ENCODE data around the gene PGLYRP4.
A peak's percentile ranks its signal among the peaks of the same experiment; 100 is the strongest.
"Not testable (repeated sequence)": the region's sequence is repeated elsewhere in the genome, so short reads cannot be mapped to it uniquely, and the experiment has no call there.

Gene PGLYRP4

GRCh38 chr1:153355445-153356071, 6.9 kb upstream of the PGLYRP4 start:
- DNase-seq, result peak; percentile 64

GRCh38 chr1:153354515-153355193, 6.0 kb upstream of the PGLYRP4 start:
- DNase-seq, result no peak

- no peak for DNase-seq
Observed at GRCh38 chr1:153353226-153353947, 4.7 kb upstream of the PGLYRP4 start.

- peak; percentile 75 for DNase-seq
Observed at GRCh38 chr1:153352523-153352922, 3.9 kb upstream of the PGLYRP4 start.

GRCh38 chr1:153350321-153350957, 1.8 kb upstream of the PGLYRP4 start:
- DNase-seq, result no peak

- no peak for DNase-seq
Observed at GRCh38 chr1:153349363-153350320, 1.0 kb upstream of the PGLYRP4 start.

GRCh38 chr1:153347856-153348255, 785 bp downstream of the PGLYRP4 start:
- DNase-seq, result no peak

- DNase-seq, result not testable (repeated sequence)
Observed at GRCh38 chr1:153347049-153347448, 1.6 kb downstream of the PGLYRP4 start.

GRCh38 chr1:153346077-153346723, 2.4 kb downstream of the PGLYRP4 start:
- DNase-seq, result no peak

GRCh38 chr1:153345187-153346076, 3.2 kb downstream of the PGLYRP4 start:
- no peak for DNase-seq

GRCh38 chr1:153344718-153345025, 4.0 kb downstream of the PGLYRP4 start:
- DNase-seq, result no peak

GRCh38 chr1:153343811-153344717, 4.6 kb downstream of the PGLYRP4 start:
- DNase-seq, result no peak

GRCh38 chr1:153343040-153343681, 5.5 kb downstream of the PGLYRP4 start:
- no peak for DNase-seq

GRCh38 chr1:153342178-153342577, 6.5 kb downstream of the PGLYRP4 start:
- DNase-seq, result no peak

- DNase-seq, result no peak
Observed at GRCh38 chr1:153341431-153341934, 7.2 kb downstream of the PGLYRP4 start.

GRCh38 chr1:153340356-153340755, 8.3 kb downstream of the PGLYRP4 start:
- no peak for DNase-seq

- DNase-seq, result no peak
Observed at GRCh38 chr1:153339802-153340201, 8.8 kb downstream of the PGLYRP4 start.

GRCh38 chr1:153337980-153338853, 10.4 kb downstream of the PGLYRP4 start:
- DNase-seq, result no peak

All from activated CD4-positive, alpha-beta T cell treated with anti-CD3 and anti-CD28 coated beads for 48 hours (primary cell).